Activated CD4-positive, CD25-positive, alpha-beta regulatory T cell (primary cell): Measurements from ENCODE around the gene UGT1A10.

Source experiments
- DNase-seq, 4 experiments: peaks; one replicate each; lab custom pipeline; 2025; lab: John Stamatoyannopoulos, UW

Gene UGT1A10

GRCh38 chr2:233773854-233774253, 137.6 kb downstream of the UGT1A10 start:
- no peak for DNase-seq

- no peak for DNase-seq
These were observed 139.2 kb downstream of the UGT1A10 start for GRCh38 chr2:233775414-233775813.

GRCh38 chr2:233778030-233778429, 141.8 kb downstream of the UGT1A10 start, which contains the start of gene MROH2A:
Gene MROH2A (plus strand): TSS chr2:233778330. CDS start chr2:233779359, 1,029 bp downstream.
- no peak for DNase-seq

GRCh38 chr2:233779722-233780121, 143.5 kb downstream of the UGT1A10 start:
- DNase-seq, result no peak

- no peak for DNase-seq
These were observed 144.5 kb downstream of the UGT1A10 start for GRCh38 chr2:233780771-233781170.

- DNase-seq, result no peak
These were observed 153.3 kb downstream of the UGT1A10 start for GRCh38 chr2:233789554-233789953.

- DNase-seq, result no peak
These were observed 155.1 kb downstream of the UGT1A10 start for GRCh38 chr2:233791151-233791882.

GRCh38 chr2:233791883-233792329, 155.7 kb downstream of the UGT1A10 start:
- no peak for DNase-seq

GRCh38 chr2:233792720-233793119, 156.5 kb downstream of the UGT1A10 start:
- no peak for DNase-seq

GRCh38 chr2:233793465-233794127, 157.3 kb downstream of the UGT1A10 start:
- no peak for DNase-seq

- no peak for DNase-seq
These were observed 157.9 kb downstream of the UGT1A10 start for GRCh38 chr2:233794128-233794658.

GRCh38 chr2:233795735-233796171, 159.5 kb downstream of the UGT1A10 start:
- DNase-seq, result no peak

- no peak for DNase-seq
These were observed 160.0 kb downstream of the UGT1A10 start for GRCh38 chr2:233796254-233796653.

- no peak for DNase-seq
These were observed 162.3 kb downstream of the UGT1A10 start for GRCh38 chr2:233798335-233799086.

- DNase-seq, result no peak
These were observed 162.9 kb downstream of the UGT1A10 start for GRCh38 chr2:233799087-233799665.

- no peak for DNase-seq
These were observed 163.5 kb downstream of the UGT1A10 start for GRCh38 chr2:233799716-233800115.

GRCh38 chr2:233800208-233800607, 164.0 kb downstream of the UGT1A10 start:
- no peak for DNase-seq

- no peak for DNase-seq
These were observed 165.3 kb downstream of the UGT1A10 start for GRCh38 chr2:233801357-233802131.

- no peak for DNase-seq
These were observed 166.0 kb downstream of the UGT1A10 start for GRCh38 chr2:233802132-233802815.

GRCh38 chr2:233803292-233803911, 167.2 kb downstream of the UGT1A10 start:
- no peak for DNase-seq
